DND-41 (cell line): Measurements from ENCODE around the gene LAMA2.

ENCODE experiments used
- ATAC-seq: fragments of 200-7000 bp; cut with Tn5 transposase; 3 replicates; pipeline ENCODE4 v1.9.1; 2021; ENCODE audit warnings: low read depth; ENCODE audit not compliant: insufficient read depth
- DNase-seq: peaks from one replicate; pipeline ENCODE4 v3.0.0-alpha.2; 2020
- H2AFZ ChIP-seq: 2 replicates; pipeline ENCODE4 v1.6.0; 2012; ENCODE audit warnings: low read depth, low read length
- H3K27ac ChIP-seq: 2 replicates; pipeline ENCODE4 v1.5.1; 2012; ENCODE audit warnings: low read length, inconsistent platforms
- H3K27me3 ChIP-seq: fragments of 200-600 bp; sonication (generic); 2 replicates; pipeline ENCODE4 v1.6.0; 2012; ENCODE audit warnings: low read length, mild to moderate bottlenecking, inconsistent platforms; ENCODE audit not compliant: insufficient read depth, poor library complexity
- H3K36me3 ChIP-seq: 2 replicates; pipeline ENCODE4 v1.5.1; 2012; ENCODE audit warnings: low read length, inconsistent platforms; ENCODE audit not compliant: insufficient read depth
- H3K4me1 ChIP-seq: 2 replicates; pipeline ENCODE4 v1.5.1; 2012; ENCODE audit warnings: mild to moderate bottlenecking, low read length; ENCODE audit not compliant: insufficient read depth
- H3K4me2 ChIP-seq: 2 replicates; pipeline ENCODE4 v1.6.0; 2012; ENCODE audit warnings: mild to moderate bottlenecking, moderate library complexity, low read length, inconsistent platforms; ENCODE audit not compliant: insufficient read depth
- H3K4me3 ChIP-seq, 2 experiments: fragments of 200-600 bp in 1 of 2; shearing (Covaris generic) in 1 of 2; 2 replicates each; pipeline ENCODE4 v1.5.1; 2012 to 2016; ENCODE audit warnings: inconsistent platforms in 2 of 2, low read length in 2 of 2, mild to moderate bottlenecking in 2 of 2, low read depth in 1 of 2, moderate library complexity in 1 of 2
- H3K79me2 ChIP-seq: 2 replicates; pipeline ENCODE4 v1.6.0; 2012; ENCODE audit warnings: low read length, inconsistent platforms; ENCODE audit not compliant: insufficient read depth
- H3K9ac ChIP-seq: 2 replicates; pipeline ENCODE4 v1.6.0; 2012; ENCODE audit warnings: low read depth, mild to moderate bottlenecking, inconsistent platforms, low read length, moderate library complexity
- H3K9me3 ChIP-seq: 2 replicates; pipeline ENCODE4 v1.5.1; 2012; ENCODE audit warnings: low read length, moderate library complexity, mild to moderate bottlenecking, inconsistent platforms; ENCODE audit not compliant: insufficient read depth, severe bottlenecking
- H4K20me1 ChIP-seq: 2 replicates; pipeline ENCODE4 v1.6.0; 2012; ENCODE audit warnings: low read length; ENCODE audit not compliant: insufficient read depth
- CTCF ChIP-seq: IDR thresholded peaks from 2 replicates; pipeline ENCODE4 v1.5.1; 2012; ENCODE audit warnings: borderline replicate concordance, low read length, moderate library complexity, mild to moderate bottlenecking; ENCODE audit not compliant: poor library complexity, severe bottlenecking; ENCODE audit errors: extremely low read depth
- EZH2 ChIP-seq: IDR thresholded peaks from 3 replicates; pipeline ENCODE4 v1.6.1; 2012; ENCODE audit warnings: borderline replicate concordance, low read depth, mild to moderate bottlenecking, moderate library complexity, low read length, inconsistent platforms; ENCODE audit not compliant: severe bottlenecking

LAMA2 gene

GRCh38 chr6:129006724-129007514 lies 124.0 kb downstream of the LAMA2 start:
- DNase-seq (no peak), ATAC-seq (no peak)
- H3K9ac ChIP-seq = no peak overlapping the region
- no peak overlapping the region for H3K4me2 ChIP-seq
- H3K36me3 ChIP-seq = no peaks in the 10 kb centered on the region
- no peaks in the 10 kb centered on the region for H3K4me1 ChIP-seq
- H3K27me3 ChIP-seq = no peaks in the 10 kb centered on the region
- H4K20me1 ChIP-seq = no peaks in the 10 kb centered on the region
- H3K27ac ChIP-seq = no peak overlapping the region
- H3K4me3 ChIP-seq = no peak overlapping the region
- no peaks in the 10 kb centered on the region for H3K9me3 ChIP-seq
- H3K79me2 ChIP-seq = no peaks in the 10 kb centered on the region
- TF ChIP-seq EZH2 = no peak
- no peak for TF ChIP-seq CTCF
- H2AFZ ChIP-seq = no peak overlapping the region

- no peaks in the 10 kb centered on the region for H3K27me3 ChIP-seq
- H3K4me2 ChIP-seq = no peak overlapping the region
- H3K9ac ChIP-seq = no peak overlapping the region
- H3K4me1 ChIP-seq = no peaks in the 10 kb centered on the region
- no peak overlapping the region for H3K4me3 ChIP-seq
- no peaks in the 10 kb centered on the region for H3K36me3 ChIP-seq
- TF ChIP-seq CTCF = no peak
- TF ChIP-seq EZH2 = no peak
- no peak overlapping the region for H3K27ac ChIP-seq
- no peaks in the 10 kb centered on the region for H3K79me2 ChIP-seq
- H2AFZ ChIP-seq = no peak overlapping the region
- DNase-seq (no peak), ATAC-seq (no peak)
- no peaks in the 10 kb centered on the region for H3K9me3 ChIP-seq
- H4K20me1 ChIP-seq = no peaks in the 10 kb centered on the region
Measured at GRCh38 chr6:129007701-129008373, 124.9 kb downstream of the LAMA2 start.

GRCh38 chr6:129008591-129008990 lies 125.7 kb downstream of the LAMA2 start:
- Histone ChIP-seq H3K27me3 (no peaks in the 10 kb centered on the region), H2AFZ (no peak overlapping the region), H3K36me3 (no peaks in the 10 kb centered on the region), H3K4me2 (no peak overlapping the region), H3K9ac (no peak overlapping the region), H3K4me1 (no peaks in the 10 kb centered on the region), H4K20me1 (no peaks in the 10 kb centered on the region), H3K79me2 (no peaks in the 10 kb centered on the region), H3K4me3 (no peak overlapping the region), H3K9me3 (no peaks in the 10 kb centered on the region), H3K27ac (no peak overlapping the region)
- TF ChIP-seq CTCF (no peak), EZH2 (no peak)
- ATAC-seq = no peak
- no peak for DNase-seq
